Measurements from ENCODE around the gene CFAP58.

The CFAP58 gene, protein sequence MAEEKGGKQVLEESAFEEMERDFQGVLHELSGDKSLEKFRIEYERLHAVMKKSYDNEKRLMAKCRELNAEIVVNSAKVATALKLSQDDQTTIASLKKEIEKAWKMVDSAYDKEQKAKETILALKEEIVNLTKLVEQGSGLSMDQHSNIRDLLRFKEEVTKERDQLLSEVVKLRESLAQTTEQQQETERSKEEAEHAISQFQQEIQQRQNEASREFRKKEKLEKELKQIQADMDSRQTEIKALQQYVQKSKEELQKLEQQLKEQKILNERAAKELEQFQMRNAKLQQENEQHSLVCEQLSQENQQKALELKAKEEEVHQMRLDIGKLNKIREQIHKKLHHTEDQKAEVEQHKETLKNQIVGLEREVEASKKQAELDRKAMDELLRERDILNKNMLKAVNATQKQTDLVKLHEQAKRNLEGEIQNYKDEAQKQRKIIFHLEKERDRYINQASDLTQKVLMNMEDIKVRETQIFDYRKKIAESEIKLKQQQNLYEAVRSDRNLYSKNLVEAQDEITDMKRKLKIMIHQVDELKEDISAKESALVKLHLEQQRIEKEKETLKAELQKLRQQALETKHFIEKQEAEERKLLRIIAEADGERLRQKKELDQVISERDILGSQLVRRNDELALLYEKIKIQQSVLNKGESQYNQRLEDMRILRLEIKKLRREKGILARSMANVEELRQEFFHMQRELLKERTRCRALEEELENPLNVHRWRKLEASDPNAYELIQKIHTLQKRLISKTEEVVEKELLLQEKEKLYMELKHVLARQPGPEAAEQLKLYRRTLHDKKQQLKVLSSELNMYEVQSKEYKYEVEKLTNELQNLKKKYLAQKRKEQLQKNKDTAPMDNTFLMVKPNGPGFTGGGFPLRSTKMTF

DNA sequence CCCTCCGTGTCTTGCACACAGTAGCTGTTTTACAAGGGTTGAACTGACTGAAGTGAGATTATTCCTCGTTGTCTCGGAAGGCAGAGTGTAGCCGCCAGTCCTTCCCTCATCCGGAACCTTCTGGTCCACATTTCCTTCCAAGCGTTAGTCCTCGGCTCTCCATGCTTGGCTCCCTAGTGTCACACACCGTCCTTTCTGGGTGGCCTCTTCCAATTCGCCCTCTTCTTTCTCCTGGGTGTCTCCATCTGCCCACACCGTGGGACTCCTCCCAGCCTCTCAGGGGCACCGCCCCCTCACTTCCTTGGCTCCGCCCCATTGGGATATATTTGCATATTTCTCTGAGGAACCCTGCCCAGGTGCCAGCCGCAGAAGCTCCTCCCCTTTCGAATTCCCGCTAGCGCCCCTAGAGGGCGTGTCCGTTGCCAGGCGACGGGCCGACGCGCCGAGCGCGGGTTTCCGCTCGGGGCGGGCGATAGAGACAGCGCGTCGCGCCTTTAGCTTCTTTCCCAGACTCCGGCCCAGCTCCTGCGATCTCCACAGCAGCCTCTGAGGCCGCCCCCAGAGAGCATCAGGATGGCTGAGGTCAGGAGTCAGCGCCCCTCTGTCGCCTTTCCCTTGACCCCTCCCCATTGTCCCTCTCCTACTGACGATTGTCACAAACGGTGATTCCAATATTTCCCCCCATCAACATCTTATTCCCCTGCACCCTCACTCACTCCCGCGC is at the start of gene CFAP58:
Gene CFAP58 (plus strand): TSS at position 509 of the 724 bp plus-strand sequence. CDS start 65 bp downstream, at position 574.
- peak within 1 kb of the TSS; percentile 45 to 61 for H3K4me3 ChIP-seq (replicated peaks in 1 of 2; ENCODE audit: low read depth in 2 of 2, low read length in 2 of 2)
- DNase-seq (ENCODE audit: low read depth in 2 of 2) = peak; percentile 92 to 94
- TF ChIP-seq, protein P1, sequence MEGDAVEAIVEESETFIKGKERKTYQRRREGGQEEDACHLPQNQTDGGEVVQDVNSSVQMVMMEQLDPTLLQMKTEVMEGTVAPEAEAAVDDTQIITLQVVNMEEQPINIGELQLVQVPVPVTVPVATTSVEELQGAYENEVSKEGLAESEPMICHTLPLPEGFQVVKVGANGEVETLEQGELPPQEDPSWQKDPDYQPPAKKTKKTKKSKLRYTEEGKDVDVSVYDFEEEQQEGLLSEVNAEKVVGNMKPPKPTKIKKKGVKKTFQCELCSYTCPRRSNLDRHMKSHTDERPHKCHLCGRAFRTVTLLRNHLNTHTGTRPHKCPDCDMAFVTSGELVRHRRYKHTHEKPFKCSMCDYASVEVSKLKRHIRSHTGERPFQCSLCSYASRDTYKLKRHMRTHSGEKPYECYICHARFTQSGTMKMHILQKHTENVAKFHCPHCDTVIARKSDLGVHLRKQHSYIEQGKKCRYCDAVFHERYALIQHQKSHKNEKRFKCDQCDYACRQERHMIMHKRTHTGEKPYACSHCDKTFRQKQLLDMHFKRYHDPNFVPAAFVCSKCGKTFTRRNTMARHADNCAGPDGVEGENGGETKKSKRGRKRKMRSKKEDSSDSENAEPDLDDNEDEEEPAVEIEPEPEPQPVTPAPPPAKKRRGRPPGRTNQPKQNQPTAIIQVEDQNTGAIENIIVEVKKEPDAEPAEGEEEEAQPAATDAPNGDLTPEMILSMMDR (IDR thresholded peaks at IDR 0.05; ENCODE audit: low read depth, low read length) = peak; percentile 59

DNA sequence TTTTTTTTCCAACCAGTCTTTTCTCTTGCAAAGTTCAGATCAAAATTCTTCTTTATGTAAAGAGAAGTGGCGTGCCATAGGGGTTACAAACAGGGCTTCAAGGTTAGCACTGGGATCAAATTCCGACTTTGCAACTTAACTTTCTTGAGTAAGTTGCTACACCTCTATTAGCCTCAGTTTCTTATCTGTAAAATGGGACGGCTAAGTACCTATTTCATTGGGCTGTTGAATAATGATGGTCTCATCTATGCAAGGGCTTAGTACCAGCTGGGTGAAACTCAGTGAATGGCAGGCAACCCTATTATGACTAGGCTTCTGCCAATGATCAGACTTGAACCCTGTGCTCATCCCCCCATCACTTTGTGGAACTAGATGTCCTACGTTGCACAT is 49.3 kb upstream of the CFAP58 start:
- no peak overlapping the region for H3K4me3 ChIP-seq (replicated peaks in 1 of 2; ENCODE audit: low read depth in 2 of 2, low read length in 2 of 2)
- DNase-seq (ENCODE audit: low read depth in 2 of 2) = no peak
- TF ChIP-seq, protein P1 (IDR thresholded peaks at IDR 0.05; ENCODE audit: low read depth, low read length) = no peak

DNA sequence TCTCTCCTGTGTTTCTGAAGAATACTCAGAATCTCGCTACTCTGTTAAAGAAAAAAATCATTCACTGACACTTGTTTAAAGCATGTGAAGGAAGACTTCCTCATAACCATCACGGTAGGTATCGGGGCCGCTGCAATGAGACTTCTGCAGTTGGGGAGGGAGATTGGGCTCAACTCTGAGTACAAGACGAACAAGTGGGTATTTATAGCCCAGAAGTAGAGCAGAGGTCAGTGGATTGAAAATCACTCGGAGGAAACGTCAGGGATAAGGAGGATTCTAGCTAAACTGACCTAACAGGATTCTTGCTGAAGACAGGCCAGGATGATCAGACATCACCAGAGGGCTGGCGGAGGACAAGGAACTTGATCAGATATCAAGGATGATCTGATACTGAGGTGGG is 48.7 kb upstream of the CFAP58 start:
- TF ChIP-seq, protein P1 (IDR thresholded peaks at IDR 0.05; ENCODE audit: low read depth, low read length) = no peak
- H3K4me3 ChIP-seq (replicated peaks in 1 of 2; ENCODE audit: low read depth in 2 of 2, low read length in 2 of 2) = no peak overlapping the region
- peak in 1 of 2 donors; percentile 41 for DNase-seq (ENCODE audit: low read depth in 2 of 2)

DNA sequence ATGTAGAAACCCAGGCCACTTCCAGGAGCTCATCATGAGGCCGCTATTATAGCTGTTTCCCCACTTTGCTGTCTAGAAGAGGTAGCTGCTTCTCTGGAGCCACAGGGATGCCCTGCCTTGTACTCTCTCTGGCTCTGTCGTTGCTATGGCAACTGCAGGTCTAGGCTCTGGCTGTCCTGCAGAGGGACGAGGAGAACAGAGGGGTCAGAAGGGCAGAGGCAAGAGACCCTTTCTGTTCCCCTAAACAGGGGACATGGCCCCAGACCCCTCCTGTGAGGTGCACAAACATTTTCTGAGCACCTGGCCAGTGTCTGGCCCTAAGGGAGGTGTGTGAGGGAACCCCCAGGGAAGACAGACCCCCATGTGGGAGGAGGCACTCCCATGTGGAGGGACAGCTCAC is 46.7 kb upstream of the CFAP58 start:
- peak in 1 of 2 donors; percentile 40 for DNase-seq (ENCODE audit: low read depth in 2 of 2)
- TF ChIP-seq, protein P1 (IDR thresholded peaks at IDR 0.05; ENCODE audit: low read depth, low read length) = no peak
- no peak overlapping the region for H3K4me3 ChIP-seq (replicated peaks in 1 of 2; ENCODE audit: low read depth in 2 of 2, low read length in 2 of 2)

DNA sequence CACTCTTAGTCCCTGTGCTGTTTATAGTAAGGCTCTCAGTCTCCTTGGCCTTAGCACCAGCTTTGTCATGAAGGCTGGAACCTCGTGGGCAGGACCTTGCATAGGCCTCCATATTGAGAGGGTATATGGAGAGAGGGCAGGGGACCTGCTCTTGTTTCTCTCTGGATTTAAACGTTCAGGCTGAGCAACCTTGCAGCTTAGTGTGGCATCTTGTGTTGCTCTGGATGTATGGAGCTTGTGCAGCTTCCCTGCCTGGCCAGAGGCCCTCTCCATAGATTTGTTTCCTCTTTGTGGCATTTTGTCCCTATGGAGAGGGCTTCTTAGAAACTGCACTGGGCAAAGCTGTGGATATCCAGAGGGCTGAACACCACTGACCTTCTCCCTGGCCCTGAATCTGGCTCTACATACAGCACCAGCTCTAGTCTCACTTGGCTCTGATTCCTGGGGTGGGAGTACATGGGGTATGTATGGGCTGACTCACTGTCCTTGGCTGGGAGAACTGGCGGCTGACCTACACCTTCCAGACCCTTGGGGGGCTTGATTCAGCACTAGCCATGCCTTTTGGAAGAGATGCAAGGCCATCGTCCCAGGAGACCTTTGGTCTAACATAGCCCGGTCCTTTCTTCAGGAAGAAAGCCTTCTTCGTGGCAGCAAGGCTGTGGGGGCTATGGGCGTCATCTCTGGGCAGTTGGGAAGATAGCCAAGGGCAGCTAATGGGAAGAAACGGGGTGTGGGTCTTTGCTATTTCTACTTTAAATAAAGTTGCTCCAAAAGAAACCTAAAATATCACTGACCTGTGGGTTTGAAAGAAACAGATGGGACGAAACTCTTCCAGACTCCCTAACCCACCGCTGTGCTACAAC is 45.8 kb upstream of the CFAP58 start:
- TF ChIP-seq, protein P1 (IDR thresholded peaks at IDR 0.05; ENCODE audit: low read depth, low read length) = no peak

More for the DNA sequence above, 45.8 kb upstream of the CFAP58 start:
- H3K4me3 ChIP-seq (replicated peaks in 1 of 2; ENCODE audit: low read depth in 2 of 2, low read length in 2 of 2) = no peak overlapping the region
- DNase-seq (ENCODE audit: low read depth in 2 of 2) = peak; percentile 55 to 69

Data from cardiac fibroblast (primary cell).